ENCODE results near the gene PKN1. TPM values are rescaled to one million over a fixed set of nuclear protein-coding genes. Genes with fewer than 3 reads are reported as not detected.

The PKN1 gene
- total RNA-seq, 1 donor, result 127 TPM

- no peak for DNase-seq (ENCODE audit: low read depth)
- H3K4me3 ChIP-seq (ENCODE audit: low read depth, low read length), result no peak overlapping the region
- TF ChIP-seq, protein P1, sequence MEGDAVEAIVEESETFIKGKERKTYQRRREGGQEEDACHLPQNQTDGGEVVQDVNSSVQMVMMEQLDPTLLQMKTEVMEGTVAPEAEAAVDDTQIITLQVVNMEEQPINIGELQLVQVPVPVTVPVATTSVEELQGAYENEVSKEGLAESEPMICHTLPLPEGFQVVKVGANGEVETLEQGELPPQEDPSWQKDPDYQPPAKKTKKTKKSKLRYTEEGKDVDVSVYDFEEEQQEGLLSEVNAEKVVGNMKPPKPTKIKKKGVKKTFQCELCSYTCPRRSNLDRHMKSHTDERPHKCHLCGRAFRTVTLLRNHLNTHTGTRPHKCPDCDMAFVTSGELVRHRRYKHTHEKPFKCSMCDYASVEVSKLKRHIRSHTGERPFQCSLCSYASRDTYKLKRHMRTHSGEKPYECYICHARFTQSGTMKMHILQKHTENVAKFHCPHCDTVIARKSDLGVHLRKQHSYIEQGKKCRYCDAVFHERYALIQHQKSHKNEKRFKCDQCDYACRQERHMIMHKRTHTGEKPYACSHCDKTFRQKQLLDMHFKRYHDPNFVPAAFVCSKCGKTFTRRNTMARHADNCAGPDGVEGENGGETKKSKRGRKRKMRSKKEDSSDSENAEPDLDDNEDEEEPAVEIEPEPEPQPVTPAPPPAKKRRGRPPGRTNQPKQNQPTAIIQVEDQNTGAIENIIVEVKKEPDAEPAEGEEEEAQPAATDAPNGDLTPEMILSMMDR (IDR thresholded peaks at IDR 0.05; ENCODE audit: insufficient read depth, low read depth, low read length), result no peak
These were observed 37.1 kb downstream of the PKN1 start for GRCh38 chr19:14470031-14470876.

DNA sequence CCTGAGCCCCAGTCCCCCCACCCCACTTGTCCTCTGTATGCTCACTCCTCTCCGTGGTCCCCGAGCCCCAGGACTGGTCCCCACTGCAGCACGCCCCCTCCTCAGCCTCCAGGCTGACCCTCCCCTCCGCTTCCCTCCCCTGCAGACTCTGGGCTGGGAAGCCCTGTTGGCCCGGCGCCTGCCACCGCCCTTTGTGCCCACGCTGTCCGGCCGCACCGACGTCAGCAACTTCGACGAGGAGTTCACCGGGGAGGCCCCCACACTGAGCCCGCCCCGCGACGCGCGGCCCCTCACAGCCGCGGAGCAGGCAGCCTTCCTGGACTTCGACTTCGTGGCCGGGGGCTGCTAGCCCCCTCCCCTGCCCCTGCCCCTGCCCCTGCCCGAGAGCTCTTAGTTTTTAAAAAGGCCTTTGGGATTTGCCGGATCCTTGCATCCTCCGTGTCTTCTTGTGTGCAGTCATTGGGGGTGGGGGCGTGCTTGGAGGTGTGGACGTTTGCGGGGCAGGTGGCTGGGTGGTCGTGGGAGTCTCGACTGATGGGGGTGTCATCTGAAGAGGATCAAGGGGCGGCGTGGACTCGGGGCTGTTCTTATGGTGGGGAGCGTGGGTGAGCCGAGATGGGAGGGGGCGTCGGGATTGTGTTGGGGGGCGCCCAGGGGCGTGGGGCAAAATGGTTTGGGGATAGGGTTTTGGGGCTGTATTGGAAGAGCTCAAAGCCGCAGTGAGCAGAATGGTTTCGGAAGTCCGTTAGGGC is 38.5 kb downstream of the PKN1 start:
- H3K4me3 ChIP-seq (ENCODE audit: low read depth, low read length), result no peak overlapping the region
- DNase-seq (ENCODE audit: low read depth), result no peak
- TF ChIP-seq, protein P1 (IDR thresholded peaks at IDR 0.05; ENCODE audit: insufficient read depth, low read depth, low read length), result no peak

GRCh38 chr19:14472202-14472938 is 39.3 kb downstream of the PKN1 start:
- H3K4me3 ChIP-seq (ENCODE audit: low read depth, low read length), result peak overlapping the region; percentile 18
- TF ChIP-seq, protein P1 (IDR thresholded peaks at IDR 0.05; ENCODE audit: insufficient read depth, low read depth, low read length), result peak; percentile 89
- DNase-seq (ENCODE audit: low read depth), result peak; percentile 66

GRCh38 chr19:14473073-14473977 is 40.2 kb downstream of the PKN1 start:
- no peak for DNase-seq (ENCODE audit: low read depth)
- H3K4me3 ChIP-seq (ENCODE audit: low read depth, low read length), result no peak overlapping the region
- TF ChIP-seq, protein P1 (IDR thresholded peaks at IDR 0.05; ENCODE audit: insufficient read depth, low read depth, low read length), result no peak

- TF ChIP-seq, protein P1 (IDR thresholded peaks at IDR 0.05; ENCODE audit: insufficient read depth, low read depth, low read length), result no peak
- DNase-seq (ENCODE audit: low read depth), result no peak
- H3K4me3 ChIP-seq (ENCODE audit: low read depth, low read length), result no peak overlapping the region
These were observed 41.0 kb downstream of the PKN1 start for GRCh38 chr19:14473978-14474578.
